H9 (cell line): ENCODE data around the gene FREM2. TPM values are rescaled to one million over a fixed set of nuclear protein-coding genes. Genes with fewer than 3 reads are reported as not detected.

Source experiments
- DNase-seq: peaks from one replicate; pipeline ENCODE4 v3.0.0-alpha.2; 2017
- H2AFZ ChIP-seq: one replicate; pipeline ENCODE4 v1.6.1; 2013; ENCODE audit warnings: mild to moderate bottlenecking, low read length, control low read depth, moderate library complexity
- H2AK5ac ChIP-seq: 2 replicates; pipeline ENCODE4 v1.6.1; 2013; ENCODE audit warnings: low read length, control low read depth, mixed read lengths; ENCODE audit not compliant: insufficient read length
- H2BK120ac ChIP-seq: one replicate; pipeline ENCODE4 v1.6.1; 2013; ENCODE audit warnings: low read depth, mild to moderate bottlenecking, low read length, control low read depth, inconsistent platforms; ENCODE audit not compliant: poor library complexity, severe bottlenecking
- H2BK12ac ChIP-seq: 2 replicates; pipeline ENCODE4 v1.6.1; 2013; ENCODE audit warnings: low read length, control low read depth, mixed read lengths, low read depth; ENCODE audit not compliant: insufficient read length
- H2BK15ac ChIP-seq: 2 replicates; pipeline ENCODE4 v1.6.1; 2013; ENCODE audit warnings: low read depth, low read length, control low read depth
- H2BK20ac ChIP-seq: one replicate; pipeline ENCODE4 v1.6.1; 2013; ENCODE audit warnings: low read depth, mild to moderate bottlenecking, low read length, control low read depth, inconsistent platforms; ENCODE audit not compliant: poor library complexity, severe bottlenecking
- H2BK5ac ChIP-seq: 2 replicates; pipeline ENCODE4 v1.6.1; 2013; ENCODE audit warnings: low read length, control low read depth, mixed read lengths; ENCODE audit not compliant: insufficient read length
- H3K14ac ChIP-seq: 2 replicates; pipeline ENCODE4 v1.6.1; 2013; ENCODE audit warnings: low read length, control low read depth; ENCODE audit not compliant: insufficient read depth
- H3K18ac ChIP-seq: 2 replicates; pipeline ENCODE4 v1.6.1; 2013; ENCODE audit warnings: low read depth, mild to moderate bottlenecking, mixed read lengths, low read length, control low read depth; ENCODE audit not compliant: insufficient read length
- H3K23ac ChIP-seq: 2 replicates; pipeline ENCODE4 v1.6.1; 2013; ENCODE audit warnings: low read length, control low read depth, mixed read lengths, low read depth; ENCODE audit not compliant: insufficient read length
- H3K23me2 ChIP-seq: 2 replicates; pipeline ENCODE4 v1.6.1; 2013; ENCODE audit warnings: low read depth, mild to moderate bottlenecking, mixed read lengths, low read length, control low read depth; ENCODE audit not compliant: insufficient read length, poor library complexity, severe bottlenecking
- H3K27ac ChIP-seq: 2 replicates; pipeline ENCODE4 v1.5.1; 2013; ENCODE audit warnings: low read length, control low read depth, mixed read lengths, low read depth; ENCODE audit not compliant: insufficient read length
- H3K27me3 ChIP-seq: 2 replicates; pipeline ENCODE4 v1.6.1; 2013; ENCODE audit warnings: low read length, control low read depth, inconsistent platforms; ENCODE audit not compliant: insufficient read depth
- H3K4ac ChIP-seq: 2 replicates; pipeline ENCODE4 v1.6.1; 2013; ENCODE audit warnings: low read depth, mild to moderate bottlenecking, control low read depth, inconsistent platforms, low read length, moderate library complexity
- H3K4me1 ChIP-seq: 2 replicates; pipeline ENCODE4 v1.6.1; 2013; ENCODE audit warnings: low read length, control low read depth, inconsistent platforms; ENCODE audit not compliant: insufficient read depth
- H3K4me2 ChIP-seq: 2 replicates; pipeline ENCODE4 v1.6.1; 2013; ENCODE audit warnings: low read length, control low read depth, mixed read lengths; ENCODE audit not compliant: insufficient read length, insufficient read depth
- H3K56ac ChIP-seq: 2 replicates; pipeline ENCODE4 v1.6.1; 2013; ENCODE audit warnings: low read depth, mild to moderate bottlenecking, mixed read lengths, low read length, control low read depth; ENCODE audit not compliant: insufficient read length
- H3K79me1 ChIP-seq: 2 replicates; pipeline ENCODE4 v1.6.1; 2013; ENCODE audit warnings: low read depth, mild to moderate bottlenecking, moderate library complexity, low read length, control low read depth, inconsistent platforms; ENCODE audit not compliant: insufficient read depth, poor library complexity, severe bottlenecking
- H3K79me2 ChIP-seq: 2 replicates; pipeline ENCODE4 v1.6.1; 2013; ENCODE audit warnings: low read length, control low read depth, inconsistent platforms; ENCODE audit not compliant: insufficient read depth
- H3K9ac ChIP-seq: 2 replicates; pipeline ENCODE4 v1.6.1; 2013; ENCODE audit warnings: low read length, control low read depth, mixed read lengths; ENCODE audit not compliant: insufficient read length; ENCODE audit errors: extremely low read depth
- H3K9me3 ChIP-seq: one replicate; pipeline ENCODE4 v1.6.1; 2013; ENCODE audit warnings: low read depth, low read length, inconsistent platforms; ENCODE audit not compliant: control insufficient read depth
- H3T11ph ChIP-seq: one replicate; pipeline ENCODE4 v1.6.1; 2013; ENCODE audit warnings: mild to moderate bottlenecking, low read length, control low read depth, inconsistent platforms
- H4K20me1 ChIP-seq: one replicate; pipeline ENCODE4 v1.6.1; 2013; ENCODE audit not compliant: control insufficient read depth, insufficient read length, insufficient read depth
- H4K5ac ChIP-seq: 2 replicates; pipeline ENCODE4 v1.6.1; 2013; ENCODE audit warnings: low read depth, mild to moderate bottlenecking, mixed read lengths, low read length, control low read depth; ENCODE audit not compliant: insufficient read length
- H4K8ac ChIP-seq: replicated peaks from 2 replicates; pipeline ENCODE4 v1.6.1; 2013; ENCODE audit warnings: low read length, control low read depth, mixed read lengths, low read depth; ENCODE audit not compliant: insufficient read length
- H4K91ac ChIP-seq: 2 replicates; pipeline ENCODE4 v1.6.1; 2013; ENCODE audit warnings: low read depth, mild to moderate bottlenecking, moderate library complexity, mixed read lengths, low read length, control low read depth; ENCODE audit not compliant: insufficient read length
- H3K27ac Mint-ChIP-seq, 3 experiments: 2 replicates in 2 of 3; 3 replicates in 1 of 3; pipeline ENCODE4 v1.8.0; 2020 to 2021; ENCODE audit warnings: mixed read lengths in 3 of 3, mild to moderate bottlenecking in 1 of 3, moderate library complexity in 1 of 3
- H3K27me3 Mint-ChIP-seq: 2 replicates; pipeline ENCODE4 v1.8.0; 2021; ENCODE audit warnings: low read depth, mild to moderate bottlenecking, moderate library complexity, mixed read lengths
- H3K36me3 Mint-ChIP-seq, 3 experiments: 2 replicates in 2 of 3; 3 replicates in 1 of 3; pipeline ENCODE4 v1.8.0; 2020 to 2021; ENCODE audit warnings: low read depth in 3 of 3, mixed read lengths in 3 of 3; ENCODE audit not compliant: insufficient read depth in 1 of 3
- H3K4me1 Mint-ChIP-seq, 2 experiments: 2 replicates each; pipeline ENCODE4 v1.8.0; 2020; ENCODE audit warnings: mixed read lengths in 2 of 2
- H3K4me3 Mint-ChIP-seq, 2 experiments: 2 replicates in 1 of 2; 3 replicates in 1 of 2; pipeline ENCODE4 v1.8.0; 2020 to 2021; ENCODE audit warnings: mild to moderate bottlenecking in 2 of 2, mixed read lengths in 2 of 2, moderate library complexity in 1 of 2
- H3K9me3 Mint-ChIP-seq, 2 experiments: 2 replicates in 1 of 2; 3 replicates in 1 of 2; pipeline ENCODE4 v1.8.0; 2020; ENCODE audit warnings: mild to moderate bottlenecking in 2 of 2, mixed read lengths in 2 of 2, moderate library complexity in 1 of 2
- CTCF ChIP-seq: fragments of 200-600 bp; sonication (generic); conservative IDR thresholded peaks from 3 replicates; pipeline ENCODE4 v1.8.0; 2021; ENCODE audit warnings: antibody characterized with exemption, mild to moderate bottlenecking
- WGBS: extraction: QIAGEN DNeasy Blood & Tissue Kit; methylation state at CpG from one replicate; pipeline ENCODE4 v1.1.7; 2013; ENCODE audit warnings: missing lambda C conversion rate, low lambda C conversion rate, mixed read lengths; ENCODE audit not compliant: insufficient read length; ENCODE audit errors: extremely low coverage; 5-methylcytosine and 5-hydroxymethylcytosine counted together
- total RNA-seq: library from RNA; stranded (reverse); gene quantifications from 2 replicates; pipeline ENCODE4 v1.2.1, GENCODE V29; 2021

FREM2 gene
- total RNA-seq, 1 experiment from 2014 or later: 16.0 TPM

GRCh38 chr13:38735665-38736440 lies 49.0 kb downstream of the FREM2 start:
- H2BK15ac ChIP-seq: no peak overlapping the region
- no peaks in the 10 kb centered on the region for H3K27me3 ChIP-seq
- no peak overlapping the region for H3K18ac ChIP-seq
- H4K8ac ChIP-seq: no peak overlapping the region
- H3K27me3 Mint-ChIP-seq: no peaks in the 10 kb centered on the region
- no peaks in the 10 kb centered on the region for H3K9me3 Mint-ChIP-seq
- H3K23me2 ChIP-seq: no peaks in the 10 kb centered on the region
- TF ChIP-seq CTCF: no peak
- no peak for DNase-seq
- no peak overlapping the region for H2BK12ac ChIP-seq
- H3K4me1 ChIP-seq: no peaks in the 10 kb centered on the region
- H4K5ac ChIP-seq: no peak overlapping the region
- no peak overlapping the region for H2AFZ ChIP-seq
- H3K79me2 ChIP-seq: no peaks in the 10 kb centered on the region
- H2BK5ac ChIP-seq: no peak overlapping the region
- no peak overlapping the region for H4K91ac ChIP-seq
- no peak overlapping the region for H3K56ac ChIP-seq
- H3K14ac ChIP-seq: no peak overlapping the region
- H2AK5ac ChIP-seq: no peak overlapping the region
- H3T11ph ChIP-seq: no peak overlapping the region
- no peaks in the 10 kb centered on the region for H3K9me3 ChIP-seq
- H2BK20ac ChIP-seq: no peak overlapping the region
- H3K27ac Mint-ChIP-seq: peak overlapping the region; percentile 5 to 81 (median 12); a peak in 3 of 7 replicates
- no peak overlapping the region for H3K4ac ChIP-seq
- H3K4me2 ChIP-seq: no peak overlapping the region
- no peaks in the 10 kb centered on the region for H3K36me3 Mint-ChIP-seq
- H3K23ac ChIP-seq: no peak overlapping the region
- H3K4me3 Mint-ChIP-seq: no peak overlapping the region
- no CpG with 5 or more reads among the region's 6 CpGs for WGBS
- no peak overlapping the region for H3K9ac ChIP-seq
- no peak overlapping the region for H3K27ac ChIP-seq
- no peaks in the 10 kb centered on the region for H3K79me1 ChIP-seq
- H4K20me1 ChIP-seq: no peaks in the 10 kb centered on the region
- H3K4me1 Mint-ChIP-seq: peaks cover 6 to 12% of the 10 kb centered on the region in 2 experiments
- H2BK120ac ChIP-seq: no peak overlapping the region
